Testis (tissue), 5 donors: ENCODE measurements around the gene SERTAD3. TPM values are rescaled to one million over a fixed set of nuclear protein-coding genes. Genes with fewer than 3 reads are reported as not detected.

Experiments used
- DNase-seq: peaks from one replicate; pipeline ENCODE4 v3.0.0-alpha.2; 2019
- H3K27ac ChIP-seq, 2 donors: fragments of 200-600 bp; sonication (generic); one replicate each; pipeline ENCODE4 v1.5.1; 2019
- H3K27me3 ChIP-seq: fragments of 200-600 bp; sonication (generic); one replicate; pipeline ENCODE4 v1.5.1; 2019
- H3K36me3 ChIP-seq: fragments of 200-600 bp; sonication (generic); one replicate; pipeline ENCODE4 v1.5.1; 2017; ENCODE audit warnings: low read depth; ENCODE audit errors: missing control alignments
- H3K4me1 ChIP-seq: fragments of 200-600 bp; sonication (generic); one replicate; pipeline ENCODE4 v1.5.1; 2019
- H3K4me3 ChIP-seq, 2 donors: fragments of 200-600 bp; sonication (generic); one replicate each; pipeline ENCODE4 v1.5.1; 2017 to 2019
- H3K9me3 ChIP-seq: fragments of 200-600 bp; sonication (generic); one replicate; pipeline ENCODE4 v1.5.1; 2017
- POLR2A ChIP-seq: fragments of 450-650 bp; IDR thresholded peaks from one replicate; pipeline ENCODE4 v1.6.1; 2017; ENCODE audit warnings: antibody characterized with exemption, mild to moderate bottlenecking, moderate library complexity
- WGBS, 2 donors: methylation state at CpG; one replicate each; pipeline ENCODE4 v1.1.5; 2018; 5-methylcytosine and 5-hydroxymethylcytosine counted together
- intact Hi-C: fragments of 100-400 bp; cut with DNase I; formaldehyde crosslinking; loops from one replicate; pipeline ENCODE4 v1.15.1; 2023; ENCODE audit warnings: low total_unique reads
- long read RNA-seq, 2 donors: transcript quantifications; one replicate each; lab custom pipeline, GENCODE V29; 2026
- polyA plus RNA-seq: library from polyadenylated mRNA; stranded (reverse); fragments of 350-450 nt; fragmentation: Illumina TruSeq; extraction: RNeasy Lipid Tissue Mini Kit (QIAGEN cat#74804); gene quantifications from one replicate; pipeline ENCODE4 v1.2.3, GENCODE V29; 2014; ENCODE audit warnings: low read depth, low replicate concordance; ENCODE audit not compliant: insufficient read depth
- total RNA-seq, 2 donors: library from RNA; depleted of rRNA; stranded (reverse); fragments of >200 nt; gene quantifications; one replicate each; pipeline ENCODE4 v1.2.3, GENCODE V29; 2016
- TF ChIP-seq, protein P1 (sequence below), 3 experiments: fragments of 450-650 bp in 2 of 3; fragments of 200-600 bp in 1 of 3; sonication (generic) in 1 of 3; IDR thresholded peaks; one replicate each; pipeline ENCODE4 v1.5.1; 2016 to 2019; ENCODE audit warnings: antibody characterized with exemption in 3 of 3, mild to moderate bottlenecking in 2 of 3, moderate library complexity in 1 of 3

SERTAD3 gene, protein sequence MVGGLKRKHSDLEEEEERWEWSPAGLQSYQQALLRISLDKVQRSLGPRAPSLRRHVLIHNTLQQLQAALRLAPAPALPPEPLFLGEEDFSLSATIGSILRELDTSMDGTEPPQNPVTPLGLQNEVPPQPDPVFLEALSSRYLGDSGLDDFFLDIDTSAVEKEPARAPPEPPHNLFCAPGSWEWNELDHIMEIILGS
- total RNA-seq = 10 to 100 TPM; 24.3 to 33.9 TPM
- polyA plus RNA-seq = 22.4 TPM
- long read RNA-seq, donor 1, transcript SERTAD3-201 (2 exons, 1,734 nt) = major isoform, 16 of 16 reads
- long read RNA-seq, donor 1, partial matches to known transcripts = 0 of 16 reads
- long read RNA-seq, donor 1, other reads (novel, unspliced or antisense) = 0 of 16 reads
- long read RNA-seq, donor 2, transcript SERTAD3-201 (2 exons, 1,734 nt) = major isoform, 17 of 18 reads
- long read RNA-seq, donor 2, partial matches to known transcripts = 0 of 18 reads
- long read RNA-seq, donor 2, other reads (novel, unspliced or antisense) = 0 of 18 reads

DNA sequence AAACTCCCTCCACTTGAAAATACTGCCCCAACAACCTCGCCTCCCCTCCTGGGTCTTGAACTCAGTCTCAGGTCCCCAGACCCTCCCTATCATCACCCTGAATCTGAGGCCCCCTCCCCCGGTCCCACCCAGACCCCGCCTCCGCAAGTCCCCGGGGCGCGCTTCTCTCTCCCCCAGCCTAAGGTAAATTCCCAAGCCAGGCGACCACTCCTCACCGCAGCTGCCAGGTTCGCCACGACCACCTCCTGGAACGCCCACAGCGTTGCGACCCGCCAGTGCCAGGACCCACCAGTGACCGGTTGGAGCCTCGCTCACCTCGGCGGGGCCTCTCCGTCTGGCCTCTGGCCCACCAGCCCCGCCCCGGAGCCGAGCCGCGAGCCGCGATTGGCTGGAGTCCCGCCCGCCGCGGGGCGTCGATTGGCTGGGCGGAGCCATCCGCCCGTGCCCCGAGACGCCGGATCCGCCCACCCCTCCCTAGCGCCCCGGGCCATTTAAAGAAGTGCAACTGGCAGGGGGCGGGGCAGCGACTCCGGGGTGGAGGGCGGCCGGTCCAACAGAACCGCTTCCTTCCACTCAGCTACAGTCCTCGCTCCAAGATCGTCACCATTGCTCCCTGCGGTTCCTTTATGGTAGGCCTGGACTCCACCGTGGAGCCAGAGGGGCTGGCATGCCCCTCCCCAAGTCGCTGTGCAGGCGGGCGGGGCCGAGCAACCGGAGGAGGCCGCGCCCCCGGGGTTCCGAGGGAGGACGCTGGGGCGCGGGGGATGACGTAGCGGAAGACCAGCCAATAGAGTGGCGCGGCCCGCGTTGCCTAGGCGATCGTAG is at the start of gene SERTAD3:
Gene SERTAD3 (minus strand): TSS at position 336 of the 825 bp plus-strand sequence. CDS start 2,255 bp downstream, outside the sequence.
- Histone ChIP-seq H3K4me3 (peak within 1 kb of the TSS; percentile 85 to 92), H3K36me3 (no peaks in the 10 kb centered on the region), H3K9me3 (no peaks in the 10 kb centered on the region), H3K27me3 (no peaks in the 10 kb centered on the region), H3K27ac (peak within 1 kb of the TSS; percentile 92 to 100), H3K4me1 (peaks cover 23% of the 10 kb centered on the region)
- WGBS, 2 donors = 0% methylated on average over 4 to 56 of the region's 72 CpGs
- intact Hi-C loops = no loop called here
- TF ChIP-seq, protein P1, sequence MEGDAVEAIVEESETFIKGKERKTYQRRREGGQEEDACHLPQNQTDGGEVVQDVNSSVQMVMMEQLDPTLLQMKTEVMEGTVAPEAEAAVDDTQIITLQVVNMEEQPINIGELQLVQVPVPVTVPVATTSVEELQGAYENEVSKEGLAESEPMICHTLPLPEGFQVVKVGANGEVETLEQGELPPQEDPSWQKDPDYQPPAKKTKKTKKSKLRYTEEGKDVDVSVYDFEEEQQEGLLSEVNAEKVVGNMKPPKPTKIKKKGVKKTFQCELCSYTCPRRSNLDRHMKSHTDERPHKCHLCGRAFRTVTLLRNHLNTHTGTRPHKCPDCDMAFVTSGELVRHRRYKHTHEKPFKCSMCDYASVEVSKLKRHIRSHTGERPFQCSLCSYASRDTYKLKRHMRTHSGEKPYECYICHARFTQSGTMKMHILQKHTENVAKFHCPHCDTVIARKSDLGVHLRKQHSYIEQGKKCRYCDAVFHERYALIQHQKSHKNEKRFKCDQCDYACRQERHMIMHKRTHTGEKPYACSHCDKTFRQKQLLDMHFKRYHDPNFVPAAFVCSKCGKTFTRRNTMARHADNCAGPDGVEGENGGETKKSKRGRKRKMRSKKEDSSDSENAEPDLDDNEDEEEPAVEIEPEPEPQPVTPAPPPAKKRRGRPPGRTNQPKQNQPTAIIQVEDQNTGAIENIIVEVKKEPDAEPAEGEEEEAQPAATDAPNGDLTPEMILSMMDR (IDR thresholded peaks at IDR 0.05) = no peak
- TF ChIP-seq POLR2A = peak; percentile 94
- DNase-seq = peak; percentile 98

DNA sequence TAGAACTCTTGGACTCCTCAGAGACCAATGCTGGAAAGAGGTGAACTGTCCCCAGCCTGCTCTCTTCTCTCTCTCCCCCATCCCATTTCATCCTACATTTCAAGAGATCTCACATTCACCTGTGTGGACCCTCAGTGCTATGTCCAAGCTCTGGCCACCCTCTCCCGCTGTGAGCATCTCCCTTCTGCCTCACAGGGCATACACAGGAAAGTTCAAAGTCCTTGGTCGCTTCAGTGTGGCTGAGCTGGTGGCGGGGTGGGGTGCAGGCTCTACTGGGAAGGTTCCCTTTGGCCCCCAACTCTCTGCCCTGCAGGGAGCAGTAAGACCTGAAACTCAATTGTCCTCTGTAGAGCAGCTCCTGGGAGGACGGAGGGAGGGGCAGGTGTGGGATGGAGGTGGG is 49.6 kb upstream of the SERTAD3 start:
- Histone ChIP-seq H3K9me3 (no peaks in the 10 kb centered on the region), H3K36me3 (no peaks in the 10 kb centered on the region), H3K27ac (no peak overlapping the region), H3K27me3 (no peaks in the 10 kb centered on the region), H3K4me3 (no peak overlapping the region), H3K4me1 (no peaks in the 10 kb centered on the region)
- DNase-seq = no peak
- WGBS, 2 donors = 75 to 83% methylated on average over 3 to 4 of the region's 4 CpGs
- no peak for TF ChIP-seq POLR2A
- TF ChIP-seq, protein P1 (IDR thresholded peaks at IDR 0.05) = no peak
- intact Hi-C loops = no loop called here

DNA sequence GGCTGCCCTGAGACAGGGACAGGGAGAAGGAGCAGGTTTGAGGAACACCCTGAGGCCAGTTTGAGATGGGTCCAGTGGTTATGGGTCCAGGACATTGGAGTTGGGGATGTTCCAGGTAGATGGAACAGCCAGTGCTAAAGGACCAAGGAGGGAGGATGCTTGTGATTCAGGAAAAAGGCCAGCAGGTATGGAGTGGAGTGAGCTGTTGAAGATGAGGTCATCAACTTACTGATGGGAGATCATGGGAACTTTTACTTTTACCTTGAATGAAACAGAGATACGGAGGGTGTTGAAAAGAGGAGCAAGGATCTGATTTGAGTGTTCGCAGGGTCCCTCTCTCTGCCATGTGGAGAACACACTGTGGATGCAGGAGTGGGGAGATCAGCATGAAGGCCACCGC is 48.1 kb upstream of the SERTAD3 start:
- no peaks in the 10 kb centered on the region for H3K9me3 ChIP-seq
- TF ChIP-seq POLR2A = no peak
- TF ChIP-seq, protein P1 (IDR thresholded peaks at IDR 0.05) = no peak
- H3K27me3 ChIP-seq = no peaks in the 10 kb centered on the region
- intact Hi-C loops = no loop called here
- H3K4me1 ChIP-seq = no peaks in the 10 kb centered on the region
- 93 to 100% methylated on average over 3 of the region's 3 CpGs for WGBS, 2 donors
- H3K27ac ChIP-seq = no peak overlapping the region
- H3K36me3 ChIP-seq = no peaks in the 10 kb centered on the region
- no peak for DNase-seq
- H3K4me3 ChIP-seq = no peak overlapping the region

DNA sequence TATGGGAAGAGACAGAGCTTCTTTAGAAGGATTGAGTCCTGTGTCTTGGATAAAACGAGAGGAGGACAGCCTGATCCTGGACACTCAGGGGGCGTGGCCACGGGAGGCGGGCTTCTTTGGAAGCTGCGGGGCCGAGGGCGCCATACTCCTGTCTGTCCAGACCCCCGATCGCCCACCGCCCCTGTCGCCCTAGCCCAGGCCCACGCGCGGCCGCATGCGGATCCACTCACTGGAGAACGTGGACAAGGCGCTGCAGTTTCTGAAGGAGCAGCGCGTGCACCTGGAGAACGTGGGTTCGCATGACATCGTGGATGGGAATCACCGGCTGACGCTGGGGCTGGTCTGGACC is 45.7 kb upstream of the SERTAD3 start:
- Histone ChIP-seq H3K27ac (no peak overlapping the region), H3K9me3 (no peaks in the 10 kb centered on the region), H3K27me3 (no peaks in the 10 kb centered on the region), H3K4me1 (no peaks in the 10 kb centered on the region), H3K36me3 (no peaks in the 10 kb centered on the region), H3K4me3 (peak overlapping the region in 1 of 2 donors; percentile 23)
- intact Hi-C loops = no loop called here
- WGBS, 2 donors = 56 to 58% methylated on average over 25 of the region's 25 CpGs
- peak; percentile 28 for DNase-seq
- TF ChIP-seq, protein P1 (IDR thresholded peaks at IDR 0.05) = no peak
- no peak for TF ChIP-seq POLR2A
